Endothelial cell of umbilical vein (primary cell): Measurements from ENCODE around the gene GCA. TPM values are rescaled to one million over a fixed set of nuclear protein-coding genes. Genes with fewer than 3 reads are reported as not detected.

Experiments used
- BruUV-seq: library from RNA; stranded (reverse); fragments of 400-500 nt; replicated peaks from 2 replicates; lab custom pipeline; 2021; lab: Mats Ljungman, UMichigan
- CTCF ChIA-PET: fragments of 300-600, 350-600 bp; sonication (Branson Sonifier 250); formaldehyde crosslinking; loops from one replicate; lab custom pipeline; 2021; ENCODE audit warnings: antibody characterized with exemption, inconsistent platforms; lab: Charles Lee
- POLR2A ChIA-PET: fragments of 300-600, 350-600 bp; sonication (Branson Sonifier 250); formaldehyde crosslinking; loops from one replicate; lab custom pipeline; 2021; ENCODE audit warnings: antibody characterized with exemption, inconsistent platforms; lab: Charles Lee
- DNase-seq: peaks from one replicate; pipeline ENCODE4 v3.0.0-alpha.2; 2011; ENCODE audit warnings: low read depth, low spot score
- FAIRE-seq: peaks from 2 replicates; lab custom pipeline; 2011; peaks lifted over from hg19 to GRCh38; lab: Jason Lieb, UNC
- H2AFZ ChIP-seq: 2 replicates; pipeline ENCODE4 v1.6.0; 2012; ENCODE audit warnings: low read depth, low read length, control low read depth, inconsistent platforms
- H3K27ac ChIP-seq: 2 replicates; pipeline ENCODE4 v1.5.1; 2011; ENCODE audit warnings: low read depth, mild to moderate bottlenecking, control low read depth, low read length, moderate library complexity; ENCODE audit not compliant: insufficient read depth
- H3K27me3 ChIP-seq, 2 experiments: 2 replicates each; pipeline versions ENCODE4 v1.6.0 to v1.6.1; 2011; ENCODE audit warnings: low read length in 2 of 2, mixed read lengths in 1 of 2; ENCODE audit not compliant: control insufficient read depth in 2 of 2, insufficient read depth in 2 of 2
- H3K36me3 ChIP-seq, 2 experiments: 2 replicates in 1 of 2; 3 replicates in 1 of 2; pipeline ENCODE4 v1.5.1; 2011; ENCODE audit warnings: low read length in 2 of 2, mild to moderate bottlenecking in 1 of 2, moderate library complexity in 1 of 2; ENCODE audit not compliant: control insufficient read depth in 2 of 2, insufficient read depth in 2 of 2; ENCODE audit errors: extremely low read depth in 1 of 2
- H3K4me1 ChIP-seq: 3 replicates; pipeline ENCODE4 v1.5.1; 2011; ENCODE audit warnings: mild to moderate bottlenecking, low read length; ENCODE audit not compliant: control insufficient read depth, insufficient read depth; ENCODE audit errors: extremely low read depth
- H3K4me2 ChIP-seq: 2 replicates; pipeline ENCODE4 v1.6.1; 2011; ENCODE audit warnings: low read length, control low read depth, mixed read lengths; ENCODE audit not compliant: insufficient read depth
- H3K4me3 ChIP-seq, 3 experiments: fragments of 200-600 bp in 1 of 3; sonication (generic), shearing (Covaris generic) in 1 of 3; replicated peaks in 1 of 3; 2 replicates each; pipeline ENCODE4 v1.5.1; 2011 to 2016; ENCODE audit warnings: control low read depth in 3 of 3, low read length in 3 of 3, mild to moderate bottlenecking in 2 of 3, inconsistent platforms in 1 of 3, low read depth in 1 of 3, moderate library complexity in 1 of 3; ENCODE audit not compliant: insufficient read depth in 1 of 3
- H3K79me2 ChIP-seq: 2 replicates; pipeline ENCODE4 v1.6.0; 2012; ENCODE audit warnings: low read length, inconsistent platforms; ENCODE audit not compliant: control insufficient read depth, insufficient read depth
- H3K9ac ChIP-seq: replicated peaks from 2 replicates; pipeline ENCODE3; 2011; ENCODE audit warnings: low read length, control low read depth; ENCODE audit not compliant: insufficient read depth; ENCODE audit errors: extremely low read depth
- H3K9me1 ChIP-seq: replicated peaks from 3 replicates; pipeline ENCODE4 v1.6.0; 2011; ENCODE audit warnings: mild to moderate bottlenecking, low read length; ENCODE audit not compliant: control insufficient read depth, insufficient read depth; ENCODE audit errors: extremely low read depth
- H3K9me3 ChIP-seq: replicated peaks from 2 replicates; pipeline ENCODE4 v1.5.1; 2012; ENCODE audit warnings: low read length, inconsistent platforms; ENCODE audit not compliant: control insufficient read depth, insufficient read depth
- H4K20me1 ChIP-seq: replicated peaks from 2 replicates; pipeline ENCODE3; 2011; ENCODE audit warnings: mild to moderate bottlenecking, low read length; ENCODE audit not compliant: control insufficient read depth, insufficient read depth; ENCODE audit errors: extremely low read depth
- CTCF ChIP-seq, 2 donors: IDR thresholded peaks; 1 replicate in 1 of 2; 2 replicates in 1 of 2; pipeline ENCODE4 v1.5.1; 2011; ENCODE audit warnings: low read length in 2 of 2, mild to moderate bottlenecking in 2 of 2, moderate library complexity in 2 of 2, control low read depth in 1 of 2, inconsistent platforms in 1 of 2, low read depth in 1 of 2; ENCODE audit not compliant: insufficient read depth in 1 of 2; ENCODE audit errors: extremely low read depth in 1 of 2
- EZH2 ChIP-seq: IDR thresholded peaks from 2 replicates; pipeline ENCODE4 v1.6.1; 2012; ENCODE audit warnings: borderline replicate concordance, low read depth, mild to moderate bottlenecking, moderate library complexity, low read length, inconsistent platforms; ENCODE audit not compliant: severe bottlenecking
- FOS ChIP-seq: IDR thresholded peaks from 2 replicates; pipeline ENCODE4 v1.6.1; 2011; ENCODE audit warnings: mild to moderate bottlenecking, low read length, moderate library complexity, borderline replicate concordance; ENCODE audit not compliant: insufficient read depth
- GATA2 ChIP-seq: IDR thresholded peaks from 2 replicates; pipeline ENCODE4 v1.7.0; 2011; ENCODE audit warnings: low read depth, mild to moderate bottlenecking, moderate library complexity, mixed read lengths, low read length; ENCODE audit not compliant: insufficient read length, insufficient read depth
- JUN ChIP-seq: IDR thresholded peaks from 2 replicates; pipeline ENCODE4 v1.6.1; 2011; ENCODE audit warnings: borderline replicate concordance, low read depth; ENCODE audit not compliant: insufficient read length, insufficient read depth
- MAX ChIP-seq: IDR thresholded peaks from 2 replicates; pipeline ENCODE4 v1.6.1; 2011; ENCODE audit not compliant: insufficient read depth, insufficient read length
- MYC ChIP-seq: IDR thresholded peaks from one replicate; pipeline ENCODE4 v1.6.1; 2011; ENCODE audit warnings: mild to moderate bottlenecking, low read depth, low read length
- POLR2A ChIP-seq: IDR thresholded peaks from 2 replicates; pipeline ENCODE4 v1.6.1; 2012; ENCODE audit warnings: low read depth, mild to moderate bottlenecking, control low read depth, low read length
- POLR2AphosphoS5 ChIP-seq: IDR thresholded peaks from 2 replicates; pipeline ENCODE4 v1.6.1; 2012; ENCODE audit warnings: low read depth, mild to moderate bottlenecking, control low read depth, low read length, moderate library complexity; ENCODE audit not compliant: insufficient read depth
- dilution Hi-C: fragments of 300-500 bp; cut with MboI; formaldehyde crosslinking; loops from one replicate; pipeline ENCODE4 v1.15.0; 2019; ENCODE audit warnings: low sequenced_read_pairs; ENCODE audit not compliant: extremely low pct_ligation_motif_present
- intact Hi-C: fragments of 100-400 bp; cut with micrococcal nuclease; formaldehyde crosslinking; loops from one replicate; pipeline ENCODE4 v1.10.0; 2022
- polyA plus RNA-seq, 4 experiments: library from polyadenylated mRNA; depleted of rRNA in 3 of 4; stranded (reverse) in 3 of 4; unstranded in 1 of 4; fragments of >200 nt; gene quantifications; 2 replicates each; pipeline versions ENCODE4 v1.2.1 to v1.2.3, GENCODE V29; 2011 to 2012; ENCODE audit warnings: missing spikeins in 1 of 4
- total RNA-seq: library from RNA; stranded (reverse); gene quantifications from 2 replicates; pipeline ENCODE4 v1.2.3, GENCODE V29; 2021

The GCA gene
- total and polyA plus RNA-seq, 2 donors (not counting 3 experiments of a cell fraction or from before 2014, with no cell fraction given) = 10.7 to 11.2 TPM

GRCh38 chr2:162305901-162306300, 38.0 kb upstream of the GCA start:
- Histone ChIP-seq H3K9ac (no peak overlapping the region), H3K9me3 (no peaks in the 10 kb centered on the region), H3K27ac (no peak overlapping the region), H4K20me1 (no peaks in the 10 kb centered on the region), H2AFZ (no peak overlapping the region), H3K4me1 (no peaks in the 10 kb centered on the region), H3K36me3 (no peaks in the 10 kb centered on the region), H3K9me1 (no peaks in the 10 kb centered on the region), H3K27me3 (no peaks in the 10 kb centered on the region), H3K79me2 (no peaks in the 10 kb centered on the region), H3K4me2 (no peak overlapping the region), H3K4me3 (no peak overlapping the region)
- dilution Hi-C loops = no loop called here
- no peak for DNase-seq
- BruUV-seq = no TSS peak
- TF ChIP-seq MAX (no peak), JUN (no peak), POLR2AphosphoS5 (no peak), CTCF (IDR thresholded peaks at IDR 0.05; ENCODE audit: extremely low read depth in 1 of 2, insufficient read depth in 1 of 2, low read depth in 1 of 2, low read length in 2 of 2) (no peak), GATA2 (no peak), FOS (no peak), EZH2 (no peak), MYC (no peak), POLR2A (no peak)
- CTCF ChIA-PET = interaction anchor here (1.2 to 4.7 kb wide), 3 partner anchors 8 to 86 kb away, joined by 3 to 33 read pairs (median 19); no protein-coding TSS in a partner anchor
- POLR2A ChIA-PET = no interaction called here
- FAIRE-seq = no peak
- intact Hi-C loops = no loop called here
